DOHH2 (cell line): ENCODE measurements around the gene SEC22C.

Experiments used
- H3F3A ChIP-seq: fragments of 200-600 bp; sonication (generic), shearing (Covaris generic); 2 replicates; pipeline ENCODE4 v1.6.0; 2016; ENCODE audit warnings: antibody characterized with exemption, mild to moderate bottlenecking; ENCODE audit not compliant: control insufficient read depth, insufficient read depth
- H3K27ac ChIP-seq: fragments of 200-600 bp; sonication (generic); 2 replicates; pipeline ENCODE4 v1.5.1; 2014; ENCODE audit warnings: low read depth, mild to moderate bottlenecking, low read length, moderate library complexity
- H3K27me3 ChIP-seq: fragments of 200-600 bp; sonication (generic); 2 replicates; pipeline ENCODE4 v1.6.1; 2014; ENCODE audit warnings: mild to moderate bottlenecking, low read length, mixed read lengths; ENCODE audit not compliant: control insufficient read depth
- H3K36me3 ChIP-seq: fragments of 200-600 bp; sonication (generic); 2 replicates; pipeline ENCODE4 v1.6.1; 2014; ENCODE audit warnings: mild to moderate bottlenecking, low read length, moderate library complexity, mixed read lengths; ENCODE audit not compliant: control insufficient read depth
- H3K4me1 ChIP-seq: fragments of 200-600 bp; sonication (generic); 2 replicates; pipeline ENCODE4 v1.6.1; 2014; ENCODE audit warnings: mild to moderate bottlenecking, low read length, mixed read lengths; ENCODE audit not compliant: control insufficient read depth
- H3K4me2 ChIP-seq: fragments of 200-600 bp; sonication (generic); 2 replicates; pipeline ENCODE4 v1.6.0; 2014; ENCODE audit warnings: mild to moderate bottlenecking, low read length, moderate library complexity
- H3K4me3 ChIP-seq: fragments of 200-600 bp; sonication (generic); 2 replicates; pipeline ENCODE4 v1.5.1; 2014; ENCODE audit warnings: mild to moderate bottlenecking, low read length, mixed read lengths
- H3K79me2 ChIP-seq: fragments of 200-600 bp; sonication (generic); 2 replicates; pipeline ENCODE4 v1.6.1; 2014; ENCODE audit warnings: mild to moderate bottlenecking, low read length, mixed read lengths; ENCODE audit not compliant: control insufficient read depth
- H3K9me2 ChIP-seq: fragments of 200-600 bp; sonication (generic); replicated peaks from 2 replicates; pipeline ENCODE4 v1.6.1; 2014; ENCODE audit warnings: mild to moderate bottlenecking, low read length, mixed read lengths; ENCODE audit not compliant: control insufficient read depth
- H3K9me3 ChIP-seq: fragments of 200-600 bp; sonication (generic); 2 replicates; pipeline ENCODE4 v1.6.1; 2014; ENCODE audit warnings: antibody characterized with exemption, low read length, mixed read lengths; ENCODE audit not compliant: control insufficient read depth, insufficient read depth
- H4K20me1 ChIP-seq: fragments of 200-600 bp; sonication (generic); 2 replicates; pipeline ENCODE4 v1.6.0; 2014; ENCODE audit warnings: low read depth, mild to moderate bottlenecking, antibody characterized with exemption, low read length, moderate library complexity; ENCODE audit not compliant: control insufficient read depth, insufficient read depth
- EZH2phosphoT487 ChIP-seq: fragments of 200-600 bp; sonication (generic); IDR thresholded peaks from 2 replicates; pipeline ENCODE4 v1.6.1; 2017; ENCODE audit warnings: borderline replicate concordance, mild to moderate bottlenecking, antibody characterized with exemption, low read length, moderate library complexity, mixed read lengths
- TF ChIP-seq, protein P1 (sequence below): fragments of 200-600 bp; sonication (generic); IDR thresholded peaks from one replicate; pipeline ENCODE4 v1.5.1; 2014; ENCODE audit warnings: antibody characterized with exemption, mild to moderate bottlenecking, low read depth, low read length; ENCODE audit not compliant: poor library complexity, severe bottlenecking

SEC22C gene

DNA sequence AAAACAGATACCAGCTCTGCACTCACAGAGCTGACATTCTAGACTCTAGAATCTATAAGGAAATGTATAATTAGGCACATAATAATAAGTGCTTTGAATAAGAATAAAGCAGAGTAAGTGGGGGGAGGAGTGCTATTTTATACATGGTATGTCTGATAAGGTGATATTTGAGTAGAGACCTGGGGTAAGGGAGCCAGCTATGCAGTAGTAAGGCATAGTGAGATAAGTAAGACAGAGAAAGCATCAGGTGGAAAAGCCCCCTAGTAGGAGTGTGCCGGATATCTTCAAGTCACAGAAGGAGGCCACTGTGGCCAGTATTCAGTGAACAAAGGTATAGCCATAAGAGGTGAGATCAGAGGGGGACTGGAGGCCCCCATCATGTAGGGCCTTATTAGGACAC lies 11.9 kb upstream of the SEC22C start:
- H3F3A ChIP-seq = peaks cover 35% of the 10 kb centered on the region
- H3K27ac ChIP-seq = no peak overlapping the region
- no peaks in the 10 kb centered on the region for H4K20me1 ChIP-seq
- no peaks in the 10 kb centered on the region for H3K9me2 ChIP-seq
- H3K4me2 ChIP-seq = peak overlapping the region; percentile 71
- H3K36me3 ChIP-seq = peaks cover 66% of the 10 kb centered on the region
- peaks cover 40% of the 10 kb centered on the region for H3K4me1 ChIP-seq
- TF ChIP-seq, protein P1, sequence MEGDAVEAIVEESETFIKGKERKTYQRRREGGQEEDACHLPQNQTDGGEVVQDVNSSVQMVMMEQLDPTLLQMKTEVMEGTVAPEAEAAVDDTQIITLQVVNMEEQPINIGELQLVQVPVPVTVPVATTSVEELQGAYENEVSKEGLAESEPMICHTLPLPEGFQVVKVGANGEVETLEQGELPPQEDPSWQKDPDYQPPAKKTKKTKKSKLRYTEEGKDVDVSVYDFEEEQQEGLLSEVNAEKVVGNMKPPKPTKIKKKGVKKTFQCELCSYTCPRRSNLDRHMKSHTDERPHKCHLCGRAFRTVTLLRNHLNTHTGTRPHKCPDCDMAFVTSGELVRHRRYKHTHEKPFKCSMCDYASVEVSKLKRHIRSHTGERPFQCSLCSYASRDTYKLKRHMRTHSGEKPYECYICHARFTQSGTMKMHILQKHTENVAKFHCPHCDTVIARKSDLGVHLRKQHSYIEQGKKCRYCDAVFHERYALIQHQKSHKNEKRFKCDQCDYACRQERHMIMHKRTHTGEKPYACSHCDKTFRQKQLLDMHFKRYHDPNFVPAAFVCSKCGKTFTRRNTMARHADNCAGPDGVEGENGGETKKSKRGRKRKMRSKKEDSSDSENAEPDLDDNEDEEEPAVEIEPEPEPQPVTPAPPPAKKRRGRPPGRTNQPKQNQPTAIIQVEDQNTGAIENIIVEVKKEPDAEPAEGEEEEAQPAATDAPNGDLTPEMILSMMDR = no peak
- TF ChIP-seq EZH2phosphoT487 = no peak
- peaks cover 57% of the 10 kb centered on the region for H3K79me2 ChIP-seq
- no peaks in the 10 kb centered on the region for H3K27me3 ChIP-seq
- H3K4me3 ChIP-seq = no peak overlapping the region
- no peaks in the 10 kb centered on the region for H3K9me3 ChIP-seq

- Histone ChIP-seq H3K36me3 (peaks cover 55% of the 10 kb centered on the region), H3K27me3 (no peaks in the 10 kb centered on the region), H4K20me1 (no peaks in the 10 kb centered on the region), H3K9me3 (no peaks in the 10 kb centered on the region), H3K27ac (peak overlapping the region; percentile 48), H3K4me2 (peak overlapping the region; percentile 71), H3K4me3 (peak overlapping the region; percentile 78), H3K4me1 (peaks cover 40% of the 10 kb centered on the region), H3K9me2 (no peaks in the 10 kb centered on the region), H3K79me2 (peaks cover 53% of the 10 kb centered on the region), H3F3A (peaks cover 28% of the 10 kb centered on the region)
- TF ChIP-seq, protein P1 = no peak
- no peak for TF ChIP-seq EZH2phosphoT487
Observed at GRCh38 chr3:42591811-42592210, 10.0 kb upstream of the SEC22C start.

DNA sequence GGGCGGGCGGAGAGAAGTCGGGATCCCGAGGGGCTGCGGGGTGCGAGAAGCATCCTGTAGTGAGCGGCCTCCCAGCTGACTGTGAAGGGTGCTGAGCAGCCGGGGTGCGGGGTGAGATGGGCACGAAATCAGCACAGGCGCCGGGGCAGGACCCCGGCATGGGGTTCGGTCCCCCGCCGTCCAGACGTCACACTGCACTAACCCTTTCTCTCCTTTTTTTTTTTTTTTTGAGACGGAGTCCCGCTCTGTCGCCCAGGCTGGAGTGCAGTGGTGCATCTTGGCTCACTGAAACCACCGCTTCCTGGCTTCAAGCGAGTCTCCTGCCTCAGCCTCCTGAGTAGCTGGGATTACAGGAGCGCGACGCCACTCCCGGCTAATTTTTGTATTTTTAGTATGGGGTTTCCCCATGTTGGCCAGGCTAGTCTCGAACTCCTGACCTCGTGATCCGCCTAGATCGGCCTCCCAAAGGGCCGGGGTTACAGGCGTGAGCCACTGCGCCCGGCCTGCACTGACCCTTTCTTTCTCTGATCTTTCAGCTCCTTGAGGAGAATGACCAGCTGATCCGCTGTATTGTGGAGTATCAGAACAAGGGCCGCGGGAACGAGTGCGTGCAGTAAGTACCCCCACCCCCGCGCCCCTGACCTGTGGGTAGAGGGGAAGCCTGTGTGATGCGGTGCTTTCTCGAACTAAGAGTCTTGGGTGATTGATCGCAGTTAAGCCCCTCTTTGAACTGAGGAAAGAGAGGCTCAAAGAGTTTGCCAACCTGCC lies 9.4 kb upstream of the SEC22C start:
- TF ChIP-seq, protein P1 = no peak
- TF ChIP-seq EZH2phosphoT487 = no peak
- Histone ChIP-seq H3K27me3 (no peaks in the 10 kb centered on the region), H3K36me3 (peaks cover 51% of the 10 kb centered on the region), H3K27ac (peak overlapping the region; percentile 48), H3K79me2 (peaks cover 53% of the 10 kb centered on the region), H3K4me3 (peak overlapping the region; percentile 78), H4K20me1 (no peaks in the 10 kb centered on the region), H3K9me2 (no peaks in the 10 kb centered on the region), H3K4me1 (peaks cover 40% of the 10 kb centered on the region), H3F3A (peaks cover 22% of the 10 kb centered on the region), H3K9me3 (no peaks in the 10 kb centered on the region), H3K4me2 (peak overlapping the region; percentile 71)
